HEK293T (cell line): Measurements from ENCODE around the gene KANK2.

Experiments used
- ARNT ChIP-seq: fragments of 450-650 bp; IDR thresholded peaks from 2 replicates; pipeline ENCODE4 v1.6.1; 2017; ENCODE audit warnings: mild to moderate bottlenecking
- BHLHE40 ChIP-seq: fragments of 450-650 bp; IDR thresholded peaks from 2 replicates; pipeline ENCODE4 v1.6.1; 2016; ENCODE audit warnings: mild to moderate bottlenecking, moderate library complexity, borderline replicate concordance
- ELF4 ChIP-seq: fragments of 450-650 bp; IDR thresholded peaks from 2 replicates; pipeline ENCODE4 v1.6.1; 2017; ENCODE audit warnings: antibody characterized with exemption
- FOXA1 ChIP-seq: fragments of 450-650 bp; IDR thresholded peaks from 2 replicates; pipeline ENCODE4 v1.6.1; 2016; ENCODE audit warnings: mild to moderate bottlenecking
- FOXK2 ChIP-seq: fragments of 450-650 bp; IDR thresholded peaks from 2 replicates; pipeline ENCODE4 v1.6.1; 2016; ENCODE audit warnings: mild to moderate bottlenecking
- FOXM1 ChIP-seq: fragments of 450-650 bp; IDR thresholded peaks from 2 replicates; pipeline ENCODE4 v1.6.1; 2017; ENCODE audit warnings: mild to moderate bottlenecking, borderline replicate concordance
- HDGF ChIP-seq: fragments of 450-650 bp; IDR thresholded peaks from 2 replicates; pipeline ENCODE4 v1.6.1; 2017; ENCODE audit warnings: antibody characterized with exemption, borderline replicate concordance
- L3MBTL2 ChIP-seq: fragments of 450-650 bp; conservative IDR thresholded peaks from 2 replicates; pipeline ENCODE4 v1.6.1; 2016; ENCODE audit warnings: mild to moderate bottlenecking
- SP1 ChIP-seq: fragments of 450-650 bp; IDR thresholded peaks from 2 replicates; pipeline ENCODE4 v1.6.1; 2017
- SUZ12 ChIP-seq: fragments of 450-650 bp; IDR thresholded peaks from 2 replicates; pipeline ENCODE4 v1.6.1; 2016; ENCODE audit warnings: mild to moderate bottlenecking
- TARDBP ChIP-seq: fragments of 450-650 bp; IDR thresholded peaks from 2 replicates; pipeline ENCODE4 v1.6.1; 2016
- ZNF384 ChIP-seq: fragments of 450-650 bp; IDR thresholded peaks from 2 replicates; pipeline ENCODE4 v1.6.1; 2016
- TF ChIP-seq, protein P1 (sequence below): fragments of 450-650 bp; IDR thresholded peaks from 2 replicates; pipeline ENCODE4 v1.6.1; 2016

DNA sequence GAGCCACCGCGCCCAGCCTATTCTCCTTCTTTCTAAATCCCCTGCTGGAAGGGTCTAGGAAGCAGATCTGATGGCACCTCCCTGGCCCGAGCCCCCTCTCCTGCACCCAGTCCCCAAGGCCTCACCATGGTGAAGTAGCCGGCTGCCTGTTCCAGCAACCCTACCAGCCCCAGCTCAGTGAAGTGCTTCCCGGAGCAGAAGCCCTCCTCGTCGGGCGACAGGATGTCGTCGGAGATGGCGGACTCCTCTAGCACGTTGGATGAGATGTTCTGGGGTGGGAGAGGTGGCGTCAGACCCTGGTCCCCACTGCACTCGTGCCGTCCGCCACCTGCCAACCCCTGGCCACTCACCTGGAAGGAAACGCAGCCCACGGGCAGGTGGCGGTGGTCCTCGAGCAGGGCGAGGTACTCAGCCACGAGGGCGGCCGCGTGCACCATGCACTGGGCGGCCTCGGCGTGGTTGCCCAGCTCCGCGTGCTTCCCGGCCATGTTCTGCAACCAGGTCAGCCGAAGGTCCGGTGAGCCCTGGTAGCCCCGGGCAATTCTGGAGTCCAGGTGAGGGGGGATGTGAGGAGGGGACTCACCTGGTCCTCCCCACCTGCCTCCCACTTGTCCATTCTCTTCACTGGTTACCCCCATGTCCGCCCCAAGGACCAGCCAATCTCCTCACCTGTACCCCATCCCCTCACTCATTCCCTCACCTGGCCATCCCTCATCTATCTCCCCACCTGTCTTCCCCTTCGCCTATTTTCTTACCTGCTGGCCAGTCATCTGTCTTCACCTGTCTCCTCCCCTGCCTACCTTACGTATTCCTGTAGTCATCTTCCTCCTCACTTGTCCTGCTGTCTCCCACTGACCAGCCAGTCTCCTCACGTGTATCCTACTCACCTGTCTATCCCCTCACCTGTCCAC lies 11.5 kb upstream of the KANK2 start:
- no peak for TF ChIP-seq SP1
- TF ChIP-seq ELF4: no peak
- no peak for TF ChIP-seq BHLHE40
- no peak for TF ChIP-seq FOXM1
- no peak for TF ChIP-seq FOXA1
- TF ChIP-seq HDGF: 0 out of 2 replicates have a peak, but pooled peaks have one; percentile 46
- TF ChIP-seq SUZ12: no peak
- TF ChIP-seq ZNF384: no peak
- no peak for TF ChIP-seq TARDBP
- TF ChIP-seq ARNT: no peak
- no peak for TF ChIP-seq L3MBTL2
- TF ChIP-seq FOXK2: no peak
- TF ChIP-seq, protein P1, sequence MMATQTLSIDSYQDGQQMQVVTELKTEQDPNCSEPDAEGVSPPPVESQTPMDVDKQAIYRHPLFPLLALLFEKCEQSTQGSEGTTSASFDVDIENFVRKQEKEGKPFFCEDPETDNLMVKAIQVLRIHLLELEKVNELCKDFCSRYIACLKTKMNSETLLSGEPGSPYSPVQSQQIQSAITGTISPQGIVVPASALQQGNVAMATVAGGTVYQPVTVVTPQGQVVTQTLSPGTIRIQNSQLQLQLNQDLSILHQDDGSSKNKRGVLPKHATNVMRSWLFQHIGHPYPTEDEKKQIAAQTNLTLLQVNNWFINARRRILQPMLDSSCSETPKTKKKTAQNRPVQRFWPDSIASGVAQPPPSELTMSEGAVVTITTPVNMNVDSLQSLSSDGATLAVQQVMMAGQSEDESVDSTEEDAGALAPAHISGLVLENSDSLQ: no peak
